ENCODE measurements around the gene PHLDA3.
A peak's percentile ranks its signal among the peaks of the same experiment; 100 is the strongest.

Gene PHLDA3

GRCh38 chr1:201490708-201491131 lies 21.7 kb upstream of the PHLDA3 start (continued):
- TF ChIP-seq ZNF660 (tag by site-specific recombination; IDR thresholded peaks at IDR 0.05) (no peak), ZNF10 (tag by site-specific recombination; IDR thresholded peaks at IDR 0.05) (no peak), MZF1 (tag by site-specific recombination; IDR thresholded peaks at IDR 0.05; ENCODE audit: borderline replicate concordance) (no peak), ZNF239 (tag by site-specific recombination; IDR thresholded peaks at IDR 0.05) (no peak), ZNF37A (tag by site-specific recombination; IDR thresholded peaks at IDR 0.05) (no peak), ZNF404 (tag by site-specific recombination; IDR thresholded peaks at IDR 0.05) (no peak)

DNA sequence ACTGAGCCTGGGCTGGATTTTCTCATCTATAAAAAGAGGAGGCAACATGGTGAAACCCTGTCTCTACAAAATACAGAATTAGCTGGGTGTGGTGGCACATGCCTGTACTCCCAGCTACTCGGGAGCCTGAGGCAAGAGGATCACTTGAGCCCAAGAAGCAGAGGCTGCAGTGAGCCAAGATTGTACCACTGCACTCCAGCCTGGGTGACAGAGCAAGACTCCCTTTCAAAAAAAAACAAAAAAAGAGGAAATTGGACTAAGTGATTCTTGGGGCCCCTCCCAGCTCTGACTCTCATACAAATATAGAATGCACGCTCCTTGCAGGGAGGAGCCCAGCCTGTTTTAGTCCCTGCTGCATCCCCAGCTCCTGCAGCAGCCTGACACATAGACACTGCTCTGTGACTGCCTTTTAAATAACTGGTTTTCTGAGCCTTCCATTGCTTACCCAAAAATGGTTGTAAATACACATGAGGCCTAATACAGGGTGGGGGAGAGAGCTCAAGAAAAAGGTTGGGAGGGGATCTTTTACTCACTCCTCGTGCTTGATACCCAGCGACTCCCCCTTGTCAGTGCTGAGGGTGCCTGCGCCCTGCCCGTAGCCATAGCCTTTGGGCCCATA lies 20.8 kb upstream of the PHLDA3 start:
- TF ChIP-seq HOXD13 (CRISPR knock-in tag; IDR thresholded peaks at IDR 0.05; ENCODE audit: borderline replicate concordance) (no peak), KLF9 (tag by site-specific recombination; IDR thresholded peaks at IDR 0.05; ENCODE audit: low read depth) (no peak), ZNF701 (tag by site-specific recombination; IDR thresholded peaks at IDR 0.05) (no peak), CTCF (tag by site-specific recombination; IDR thresholded peaks at IDR 0.05) (no peak)
- TF ChIP-seq, protein P1, sequence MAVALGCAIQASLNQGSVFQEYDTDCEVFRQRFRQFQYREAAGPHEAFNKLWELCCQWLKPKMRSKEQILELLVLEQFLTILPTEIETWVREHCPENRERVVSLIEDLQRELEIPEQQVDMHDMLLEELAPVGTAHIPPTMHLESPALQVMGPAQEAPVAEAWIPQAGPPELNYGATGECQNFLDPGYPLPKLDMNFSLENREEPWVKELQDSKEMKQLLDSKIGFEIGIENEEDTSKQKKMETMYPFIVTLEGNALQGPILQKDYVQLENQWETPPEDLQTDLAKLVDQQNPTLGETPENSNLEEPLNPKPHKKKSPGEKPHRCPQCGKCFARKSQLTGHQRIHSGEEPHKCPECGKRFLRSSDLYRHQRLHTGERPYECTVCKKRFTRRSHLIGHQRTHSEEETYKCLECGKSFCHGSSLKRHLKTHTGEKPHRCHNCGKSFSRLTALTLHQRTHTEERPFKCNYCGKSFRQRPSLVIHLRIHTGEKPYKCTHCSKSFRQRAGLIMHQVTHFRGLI (tag by site-specific recombination; IDR thresholded peaks at IDR 0.05): no peak
- TF ChIP-seq, protein P2, sequence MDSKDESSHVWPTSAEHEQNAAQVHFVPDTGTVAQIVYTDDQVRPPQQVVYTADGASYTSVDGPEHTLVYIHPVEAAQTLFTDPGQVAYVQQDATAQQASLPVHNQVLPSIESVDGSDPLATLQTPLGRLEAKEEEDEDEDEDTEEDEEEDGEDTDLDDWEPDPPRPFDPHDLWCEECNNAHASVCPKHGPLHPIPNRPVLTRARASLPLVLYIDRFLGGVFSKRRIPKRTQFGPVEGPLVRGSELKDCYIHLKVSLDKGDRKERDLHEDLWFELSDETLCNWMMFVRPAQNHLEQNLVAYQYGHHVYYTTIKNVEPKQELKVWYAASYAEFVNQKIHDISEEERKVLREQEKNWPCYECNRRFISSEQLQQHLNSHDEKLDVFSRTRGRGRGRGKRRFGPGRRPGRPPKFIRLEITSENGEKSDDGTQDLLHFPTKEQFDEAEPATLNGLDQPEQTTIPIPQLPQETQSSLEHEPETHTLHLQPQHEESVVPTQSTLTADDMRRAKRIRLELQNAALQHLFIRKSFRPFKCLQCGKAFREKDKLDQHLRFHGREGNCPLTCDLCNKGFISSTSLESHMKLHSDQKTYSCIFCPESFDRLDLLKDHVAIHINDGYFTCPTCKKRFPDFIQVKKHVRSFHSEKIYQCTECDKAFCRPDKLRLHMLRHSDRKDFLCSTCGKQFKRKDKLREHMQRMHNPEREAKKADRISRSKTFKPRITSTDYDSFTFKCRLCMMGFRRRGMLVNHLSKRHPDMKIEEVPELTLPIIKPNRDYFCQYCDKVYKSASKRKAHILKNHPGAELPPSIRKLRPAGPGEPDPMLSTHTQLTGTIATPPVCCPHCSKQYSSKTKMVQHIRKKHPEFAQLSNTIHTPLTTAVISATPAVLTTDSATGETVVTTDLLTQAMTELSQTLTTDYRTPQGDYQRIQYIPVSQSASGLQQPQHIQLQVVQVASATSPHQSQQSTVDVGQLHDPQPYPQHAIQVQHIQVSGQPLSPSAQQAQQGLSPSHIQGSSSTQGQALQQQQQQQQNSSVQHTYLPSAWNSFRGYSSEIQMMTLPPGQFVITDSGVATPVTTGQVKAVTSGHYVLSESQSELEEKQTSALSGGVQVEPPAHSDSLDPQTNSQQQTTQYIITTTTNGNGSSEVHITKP (tag by site-specific recombination; IDR thresholded peaks at IDR 0.05): peak; percentile 62; the same call in 1 of the 2 replicates
- no peaks in the 10 kb centered on the region for H3K4me1 ChIP-seq (ENCODE audit: control insufficient read depth, insufficient read depth, low read length)
- no peaks in the 10 kb centered on the region for H3K36me3 ChIP-seq (ENCODE audit: control insufficient read depth in 2 of 2, insufficient read depth in 1 of 2, low read length in 2 of 2)
- no peak overlapping the region for H3K4me3 ChIP-seq (ENCODE audit: low read depth, low read length)
- H3K27ac ChIP-seq (ENCODE audit: extremely low read depth, low read depth, low read length): no peak overlapping the region
- ChIA-PET CTCF (interaction anchor here (0.6 to 14.9 kb wide), 6 partner anchors 24 to 303 kb away, joined by 3 to 471 read pairs (median 4); no protein-coding TSS in a partner anchor), POLR2A (interaction anchor here (0.6 kb wide), 1 partner anchor 9 kb away, joined by 3 read pairs; no protein-coding TSS in a partner anchor)
- H3K9me3 ChIP-seq (ENCODE audit: control insufficient read depth, insufficient read depth, low read depth, low read length): no peaks in the 10 kb centered on the region

GRCh38 chr1:201488830-201489589 lies 20.0 kb upstream of the PHLDA3 start:
- ChIA-PET CTCF (interaction anchor here (0.7 to 14.9 kb wide), 5 partner anchors 25 to 217 kb away, joined by 3 to 471 read pairs (median 3); no protein-coding TSS in a partner anchor), POLR2A (no interaction called here)
- Histone ChIP-seq H3K9me3 (ENCODE audit: control insufficient read depth, insufficient read depth, low read depth, low read length) (no peaks in the 10 kb centered on the region), H3K27ac (ENCODE audit: extremely low read depth, low read depth, low read length) (no peak overlapping the region), H3K36me3 (ENCODE audit: control insufficient read depth in 2 of 2, insufficient read depth in 1 of 2, low read length in 2 of 2) (no peaks in the 10 kb centered on the region), H3K4me3 (ENCODE audit: low read depth, low read length) (no peak overlapping the region), H3K4me1 (ENCODE audit: control insufficient read depth, insufficient read depth, low read length) (no peaks in the 10 kb centered on the region)
- TF ChIP-seq ZXDB (tag by site-specific recombination; IDR thresholded peaks at IDR 0.05): no peak
- peak; percentile 59 for TF ChIP-seq KLF16 (tag by site-specific recombination; IDR thresholded peaks at IDR 0.05)
- no peak for TF ChIP-seq ZFHX2 (tag by site-specific recombination; conservative IDR thresholded peaks at IDR 0.05)
- TF ChIP-seq, protein P3, sequence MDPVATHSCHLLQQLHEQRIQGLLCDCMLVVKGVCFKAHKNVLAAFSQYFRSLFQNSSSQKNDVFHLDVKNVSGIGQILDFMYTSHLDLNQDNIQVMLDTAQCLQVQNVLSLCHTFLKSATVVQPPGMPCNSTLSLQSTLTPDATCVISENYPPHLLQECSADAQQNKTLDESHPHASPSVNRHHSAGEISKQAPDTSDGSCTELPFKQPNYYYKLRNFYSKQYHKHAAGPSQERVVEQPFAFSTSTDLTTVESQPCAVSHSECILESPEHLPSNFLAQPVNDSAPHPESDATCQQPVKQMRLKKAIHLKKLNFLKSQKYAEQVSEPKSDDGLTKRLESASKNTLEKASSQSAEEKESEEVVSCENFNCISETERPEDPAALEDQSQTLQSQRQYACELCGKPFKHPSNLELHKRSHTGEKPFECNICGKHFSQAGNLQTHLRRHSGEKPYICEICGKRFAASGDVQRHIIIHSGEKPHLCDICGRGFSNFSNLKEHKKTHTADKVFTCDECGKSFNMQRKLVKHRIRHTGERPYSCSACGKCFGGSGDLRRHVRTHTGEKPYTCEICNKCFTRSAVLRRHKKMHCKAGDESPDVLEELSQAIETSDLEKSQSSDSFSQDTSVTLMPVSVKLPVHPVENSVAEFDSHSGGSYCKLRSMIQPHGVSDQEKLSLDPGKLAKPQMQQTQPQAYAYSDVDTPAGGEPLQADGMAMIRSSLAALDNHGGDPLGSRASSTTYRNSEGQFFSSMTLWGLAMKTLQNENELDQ (tag by site-specific recombination; IDR thresholded peaks at IDR 0.05; ENCODE audit: low read depth): no peak
- TF ChIP-seq ZEB2 (tag by site-specific recombination; IDR thresholded peaks at IDR 0.05): peak; percentile 41; the same call in 1 of the 2 replicates
- no peak for TF ChIP-seq ZNF335 (tag by site-specific recombination; conservative IDR thresholded peaks at IDR 0.05)
- no peak for TF ChIP-seq ZNF692 (tag by site-specific recombination; IDR thresholded peaks at IDR 0.05)
- TF ChIP-seq ZNF221 (tag by site-specific recombination; IDR thresholded peaks at IDR 0.05; ENCODE audit: borderline replicate concordance): no peak
- TF ChIP-seq KLF1 (tag by site-specific recombination; IDR thresholded peaks at IDR 0.05): peak; percentile 91
